ENCODE measurements around the gene KRTAP10-3.
A peak's percentile ranks its signal among the peaks of the same experiment; 100 is the strongest.
"Not testable (repeated sequence)": the region's sequence is repeated elsewhere in the genome, so short reads cannot be mapped to it uniquely, and the experiment has no call there.

Gene KRTAP10-3

GRCh38 chr21:44569861-44570517, 11.4 kb upstream of the KRTAP10-3 start:
- peak; percentile 7 for DNase-seq

GRCh38 chr21:44568667-44569556, 10.3 kb upstream of the KRTAP10-3 start:
- DNase-seq, result no peak

GRCh38 chr21:44568261-44568660, 9.7 kb upstream of the KRTAP10-3 start:
- DNase-seq, result peak; percentile 14

- DNase-seq, result peak; percentile 13
These were observed 9.0 kb upstream of the KRTAP10-3 start for GRCh38 chr21:44567481-44568171.

- DNase-seq, result no peak
These were observed 7.8 kb upstream of the KRTAP10-3 start for GRCh38 chr21:44566403-44566802.

GRCh38 chr21:44564886-44565598, 6.4 kb upstream of the KRTAP10-3 start:
- DNase-seq, result no peak

- no peak for DNase-seq
These were observed 5.5 kb upstream of the KRTAP10-3 start for GRCh38 chr21:44564099-44564498.

- DNase-seq, result not testable (repeated sequence)
These were observed 293 bp downstream of the KRTAP10-3 start for GRCh38 chr21:44558329-44558675.

- peak; percentile 8 for DNase-seq
These were observed 885 bp downstream of the KRTAP10-3 start for GRCh38 chr21:44557491-44558328.

- peak; percentile 12 for DNase-seq
These were observed 1.7 kb downstream of the KRTAP10-3 start for GRCh38 chr21:44556879-44557278.

- peak; percentile 9 for DNase-seq
These were observed 3.3 kb downstream of the KRTAP10-3 start for GRCh38 chr21:44555200-44555875.

GRCh38 chr21:44552681-44553080, 5.9 kb downstream of the KRTAP10-3 start:
- DNase-seq, result no peak

- DNase-seq, result peak; percentile 7
These were observed 6.5 kb downstream of the KRTAP10-3 start for GRCh38 chr21:44552136-44552535.

- peak; percentile 17 for DNase-seq
These were observed 7.1 kb downstream of the KRTAP10-3 start, which contains the start of gene KRTAP10-2 for GRCh38 chr21:44551340-44551961. Gene KRTAP10-2 (minus strand): TSS chr21:44551505. CDS start chr21:44551458, 47 bp downstream.

- DNase-seq, result peak; percentile 19
These were observed 7.8 kb downstream of the KRTAP10-3 start for GRCh38 chr21:44550807-44551206.

GRCh38 chr21:44550285-44550684, 8.3 kb downstream of the KRTAP10-3 start:
- DNase-seq, result peak; percentile 19

- DNase-seq, result peak; percentile 18
These were observed 8.9 kb downstream of the KRTAP10-3 start for GRCh38 chr21:44549525-44550211.

- DNase-seq, result no peak
These were observed 9.7 kb downstream of the KRTAP10-3 start for GRCh38 chr21:44548922-44549321.

- DNase-seq, result peak; percentile 12
These were observed 10.2 kb downstream of the KRTAP10-3 start for GRCh38 chr21:44548381-44548780.

All from stimulated activated CD8-positive, alpha-beta memory T cell treated with anti-CD3 and anti-CD28 coated beads, Interleukin-4, amount 100 ng/mL, for 48 hours (primary cell).